K562 (cell line): ENCODE measurements around the gene MCL1. TPM values are rescaled to one million over a fixed set of nuclear protein-coding genes. Genes with fewer than 3 reads are reported as not detected.

Source experiments
- E2F3 ChIP-seq: fragments of 250-450 bp; sonication (Bioruptor Pico); IDR thresholded peaks from 2 replicates; pipeline ENCODE4 v1.4.0; 2020; ENCODE audit warnings: mild to moderate bottlenecking
- GABPB1 ChIP-seq: sonication (generic); formaldehyde crosslinking; IDR thresholded peaks from 2 replicates; pipeline ENCODE4 v1.8.0; 2022; ENCODE audit warnings: mild to moderate bottlenecking, missing genetic modification reagents
- ILF3 ChIP-seq: fragments of 450-650 bp; IDR thresholded peaks from 2 replicates; pipeline ENCODE4 v1.6.1; 2018; ENCODE audit warnings: antibody characterized with exemption, mild to moderate bottlenecking, moderate library complexity, borderline replicate concordance
- RB1 ChIP-seq: fragments of 450-650 bp; IDR thresholded peaks from 2 replicates; pipeline ENCODE4 v1.6.1; 2017; ENCODE audit warnings: low read depth, mild to moderate bottlenecking
- SIN3A ChIP-seq, 2 experiments: fragments of 150-350 bp in 1 of 2; IDR thresholded peaks; 2 replicates each; pipeline ENCODE4 v1.6.1; 2011 to 2016; ENCODE audit warnings: borderline replicate concordance in 2 of 2, low read depth in 2 of 2, low read length in 2 of 2, mild to moderate bottlenecking in 2 of 2, moderate library complexity in 2 of 2; ENCODE audit not compliant: control insufficient read depth in 1 of 2
- YY1 ChIP-seq, 3 experiments: IDR thresholded peaks; 2 replicates each; pipeline ENCODE4 v1.6.1; 2011; ENCODE audit warnings: low read length in 2 of 3, mild to moderate bottlenecking in 2 of 3, moderate library complexity in 2 of 3, borderline replicate concordance in 1 of 3, control low read depth in 1 of 3, low read depth in 1 of 3; ENCODE audit not compliant: insufficient read depth in 3 of 3, insufficient replicate concordance in 2 of 3, control insufficient read depth in 1 of 3, insufficient read length in 1 of 3; ENCODE audit errors: extremely low read depth in 1 of 3
- ZBTB1 ChIP-seq: sonication (generic); formaldehyde crosslinking; IDR thresholded peaks from 2 replicates; pipeline ENCODE4 v1.8.1; 2023; ENCODE audit warnings: missing genetic modification reagents, low read depth, mild to moderate bottlenecking, borderline replicate concordance
- ZNF146 ChIP-seq: IDR thresholded peaks from one replicate; pipeline ENCODE4 v1.6.1; 2018; ENCODE audit warnings: missing compliant biosample characterization; ENCODE audit not compliant: unreplicated experiment
- ZNF24 ChIP-seq: fragments of 450-650 bp; IDR thresholded peaks from 2 replicates; pipeline ENCODE4 v1.6.1; 2016
- ZNF589 ChIP-seq: fragments of 200-800 bp; sonication (Bioruptor generic); IDR thresholded peaks from 2 replicates; pipeline ENCODE4 v1.6.1; 2016; ENCODE audit warnings: low read depth, missing genetic modification characterization, missing compliant biosample characterization
- polyA plus RNA-seq, 8 experiments: library from polyadenylated mRNA; depleted of rRNA in 4 of 8; stranded (reverse) in 5 of 8; unstranded in 3 of 8; fragments of >200 nt; fragmentation: Nextera tagmentation in 2 of 8; fragmentation: Illumina TruSeq in 1 of 8; extraction: Ambion mirVana in 2 of 8; extraction: Trizol in 1 of 8; gene quantifications; 2 replicates each; pipeline versions ENCODE4 v1.2.1 to v1.2.3, GENCODE V29; 2011 to 2014; ENCODE audit warnings: inconsistent platforms in 1 of 8, missing spikeins in 1 of 8
- total RNA-seq, 7 experiments: library from RNA; depleted of rRNA in 6 of 7; stranded (reverse); fragments of >200 nt in 6 of 7; fragmentation: Illumina TruSeq in 2 of 7; extraction: Trizol in 2 of 7; gene quantifications; 2 replicates each; pipeline versions ENCODE4 v1.2.1 to v1.2.3, GENCODE V29; 2011 to 2021; ENCODE audit warnings: low replicate concordance in 1 of 7
- TF ChIP-seq, protein P1 (sequence below), 2 experiments: fragments of 450-650 bp; IDR thresholded peaks; 2 replicates each; pipeline ENCODE4 v1.6.1; 2018; ENCODE audit warnings: mild to moderate bottlenecking in 2 of 2, low read depth in 1 of 2; ENCODE audit not compliant: partially characterized antibody in 2 of 2
- TF ChIP-seq, protein P2 (sequence below): fragments of 250-450 bp; sonication (Bioruptor Pico); IDR thresholded peaks from 2 replicates; pipeline ENCODE4 v1.4.0; 2020

The MCL1 gene
- total and polyA plus RNA-seq, 9 of the 15 experiments (the other 6 are each of a cell fraction or from before 2014, with no cell fraction given) = 27.1 to 224 (median 138) TPM

DNA sequence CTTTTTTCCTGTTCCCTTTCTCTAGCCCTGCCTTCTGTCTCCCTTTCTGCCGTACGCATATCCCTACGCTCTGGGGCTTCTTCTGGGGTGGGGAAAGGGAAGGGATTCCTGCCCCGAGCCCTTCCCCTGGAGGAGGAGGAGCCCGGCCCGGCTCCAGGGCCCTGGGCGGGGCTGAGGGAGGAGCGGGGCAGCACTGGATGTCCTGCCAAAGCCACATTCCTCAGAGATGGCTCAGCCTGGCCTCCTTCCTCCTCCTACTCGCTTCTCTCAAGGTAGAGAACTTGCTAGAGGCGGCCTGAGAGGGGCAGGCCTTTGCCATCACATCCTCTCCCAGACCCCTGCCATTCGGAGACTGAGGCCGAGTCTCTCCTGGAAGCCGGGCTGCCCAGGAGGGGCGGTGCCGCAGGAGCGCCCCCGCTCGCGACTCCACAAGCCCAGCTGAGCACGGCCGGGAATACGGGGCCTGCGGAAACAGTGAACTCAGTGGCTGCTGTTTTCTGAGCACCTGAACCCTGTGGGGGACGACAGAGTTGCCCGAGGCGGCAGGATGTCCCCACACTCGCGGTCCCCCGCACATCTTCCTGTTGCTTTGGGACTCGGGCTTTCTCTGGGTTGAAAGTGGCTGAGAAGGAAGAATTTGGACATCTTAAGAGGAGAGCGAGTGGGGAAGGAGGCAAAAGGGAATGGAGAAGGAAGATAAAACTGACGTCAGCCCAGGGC lies 18.0 kb downstream of the MCL1 start (continued):
- 0 out of 4 replicates have a peak, but pooled peaks of 1 of the 2 experiments have one; percentile 25 for TF ChIP-seq SIN3A (IDR thresholded peaks at IDR 0.05; ENCODE audit: borderline replicate concordance in 2 of 2, control insufficient read depth in 1 of 2, low read depth in 2 of 2, low read length in 2 of 2)
- TF ChIP-seq ZBTB1 (CRISPR knock-in tag) = no peak; the same call in 1 of the 2 replicates
- TF ChIP-seq ZNF24 = 0 out of 2 replicates have a peak, but pooled peaks have one; percentile 5
- peak; percentile 5; the same call in 1 of the 2 replicates for TF ChIP-seq RB1
- TF ChIP-seq, protein P1, sequence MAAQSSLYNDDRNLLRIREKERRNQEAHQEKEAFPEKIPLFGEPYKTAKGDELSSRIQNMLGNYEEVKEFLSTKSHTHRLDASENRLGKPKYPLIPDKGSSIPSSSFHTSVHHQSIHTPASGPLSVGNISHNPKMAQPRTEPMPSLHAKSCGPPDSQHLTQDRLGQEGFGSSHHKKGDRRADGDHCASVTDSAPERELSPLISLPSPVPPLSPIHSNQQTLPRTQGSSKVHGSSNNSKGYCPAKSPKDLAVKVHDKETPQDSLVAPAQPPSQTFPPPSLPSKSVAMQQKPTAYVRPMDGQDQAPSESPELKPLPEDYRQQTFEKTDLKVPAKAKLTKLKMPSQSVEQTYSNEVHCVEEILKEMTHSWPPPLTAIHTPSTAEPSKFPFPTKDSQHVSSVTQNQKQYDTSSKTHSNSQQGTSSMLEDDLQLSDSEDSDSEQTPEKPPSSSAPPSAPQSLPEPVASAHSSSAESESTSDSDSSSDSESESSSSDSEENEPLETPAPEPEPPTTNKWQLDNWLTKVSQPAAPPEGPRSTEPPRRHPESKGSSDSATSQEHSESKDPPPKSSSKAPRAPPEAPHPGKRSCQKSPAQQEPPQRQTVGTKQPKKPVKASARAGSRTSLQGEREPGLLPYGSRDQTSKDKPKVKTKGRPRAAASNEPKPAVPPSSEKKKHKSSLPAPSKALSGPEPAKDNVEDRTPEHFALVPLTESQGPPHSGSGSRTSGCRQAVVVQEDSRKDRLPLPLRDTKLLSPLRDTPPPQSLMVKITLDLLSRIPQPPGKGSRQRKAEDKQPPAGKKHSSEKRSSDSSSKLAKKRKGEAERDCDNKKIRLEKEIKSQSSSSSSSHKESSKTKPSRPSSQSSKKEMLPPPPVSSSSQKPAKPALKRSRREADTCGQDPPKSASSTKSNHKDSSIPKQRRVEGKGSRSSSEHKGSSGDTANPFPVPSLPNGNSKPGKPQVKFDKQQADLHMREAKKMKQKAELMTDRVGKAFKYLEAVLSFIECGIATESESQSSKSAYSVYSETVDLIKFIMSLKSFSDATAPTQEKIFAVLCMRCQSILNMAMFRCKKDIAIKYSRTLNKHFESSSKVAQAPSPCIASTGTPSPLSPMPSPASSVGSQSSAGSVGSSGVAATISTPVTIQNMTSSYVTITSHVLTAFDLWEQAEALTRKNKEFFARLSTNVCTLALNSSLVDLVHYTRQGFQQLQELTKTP (IDR thresholded peaks at IDR 0.05; ENCODE audit: low read depth in 1 of 2, partially characterized antibody in 2 of 2) = peak in 1 of 2 experiments; percentile 53
- TF ChIP-seq, protein P2, sequence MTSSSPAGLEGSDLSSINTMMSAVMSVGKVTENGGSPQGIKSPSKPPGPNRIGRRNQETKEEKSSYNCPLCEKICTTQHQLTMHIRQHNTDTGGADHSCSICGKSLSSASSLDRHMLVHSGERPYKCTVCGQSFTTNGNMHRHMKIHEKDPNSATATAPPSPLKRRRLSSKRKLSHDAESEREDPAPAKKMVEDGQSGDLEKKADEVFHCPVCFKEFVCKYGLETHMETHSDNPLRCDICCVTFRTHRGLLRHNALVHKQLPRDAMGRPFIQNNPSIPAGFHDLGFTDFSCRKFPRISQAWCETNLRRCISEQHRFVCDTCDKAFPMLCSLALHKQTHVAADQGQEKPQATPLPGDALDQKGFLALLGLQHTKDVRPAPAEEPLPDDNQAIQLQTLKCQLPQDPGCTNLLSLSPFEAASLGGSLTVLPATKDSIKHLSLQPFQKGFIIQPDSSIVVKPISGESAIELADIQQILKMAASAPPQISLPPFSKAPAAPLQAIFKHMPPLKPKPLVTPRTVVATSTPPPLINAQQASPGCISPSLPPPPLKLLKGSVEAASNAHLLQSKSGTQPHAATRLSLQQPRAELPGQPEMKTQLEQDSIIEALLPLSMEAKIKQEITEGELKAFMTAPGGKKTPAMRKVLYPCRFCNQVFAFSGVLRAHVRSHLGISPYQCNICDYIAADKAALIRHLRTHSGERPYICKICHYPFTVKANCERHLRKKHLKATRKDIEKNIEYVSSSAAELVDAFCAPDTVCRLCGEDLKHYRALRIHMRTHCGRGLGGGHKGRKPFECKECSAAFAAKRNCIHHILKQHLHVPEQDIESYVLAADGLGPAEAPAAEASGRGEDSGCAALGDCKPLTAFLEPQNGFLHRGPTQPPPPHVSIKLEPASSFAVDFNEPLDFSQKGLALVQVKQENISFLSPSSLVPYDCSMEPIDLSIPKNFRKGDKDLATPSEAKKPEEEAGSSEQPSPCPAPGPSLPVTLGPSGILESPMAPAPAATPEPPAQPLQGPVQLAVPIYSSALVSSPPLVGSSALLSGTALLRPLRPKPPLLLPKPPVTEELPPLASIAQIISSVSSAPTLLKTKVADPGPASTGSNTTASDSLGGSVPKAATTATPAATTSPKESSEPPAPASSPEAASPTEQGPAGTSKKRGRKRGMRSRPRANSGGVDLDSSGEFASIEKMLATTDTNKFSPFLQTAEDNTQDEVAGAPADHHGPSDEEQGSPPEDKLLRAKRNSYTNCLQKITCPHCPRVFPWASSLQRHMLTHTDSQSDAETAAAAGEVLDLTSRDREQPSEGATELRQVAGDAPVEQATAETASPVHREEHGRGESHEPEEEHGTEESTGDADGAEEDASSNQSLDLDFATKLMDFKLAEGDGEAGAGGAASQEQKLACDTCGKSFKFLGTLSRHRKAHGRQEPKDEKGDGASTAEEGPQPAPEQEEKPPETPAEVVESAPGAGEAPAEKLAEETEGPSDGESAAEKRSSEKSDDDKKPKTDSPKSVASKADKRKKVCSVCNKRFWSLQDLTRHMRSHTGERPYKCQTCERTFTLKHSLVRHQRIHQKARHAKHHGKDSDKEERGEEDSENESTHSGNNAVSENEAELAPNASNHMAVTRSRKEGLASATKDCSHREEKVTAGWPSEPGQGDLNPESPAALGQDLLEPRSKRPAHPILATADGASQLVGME (CRISPR knock-in tag) = peak; percentile 45; the same call in 1 of the 2 replicates
- peak; percentile 40; the same call in 1 of the 2 replicates for TF ChIP-seq ZNF589
- 0 out of 2 replicates have a peak, but pooled peaks have one; percentile 16 for TF ChIP-seq E2F3 (CRISPR knock-in tag)
- peak in 1 of 3 experiments; percentile 5 for TF ChIP-seq YY1 (IDR thresholded peaks at IDR 0.05; ENCODE audit: borderline replicate concordance in 1 of 3, control insufficient read depth in 1 of 3, extremely low read depth in 1 of 3, insufficient read depth in 3 of 3, insufficient read length in 1 of 3, insufficient replicate concordance in 2 of 3, low read depth in 1 of 3, low read length in 2 of 3)
- no peak for TF ChIP-seq ILF3
- no peak for TF ChIP-seq ZNF146
- peak; percentile 42; the same call in 1 of the 2 replicates for TF ChIP-seq GABPB1 (CRISPR knock-in tag)
